PFSK-1 (cell line): Measurements from ENCODE around the gene TEX53.

Experiments
- FOXP2 ChIP-seq: optimal IDR thresholded peaks from 2 replicates; pipeline ENCODE3; 2011; ENCODE audit warnings: borderline replicate concordance, control low read depth, inconsistent platforms; ENCODE audit not compliant: insufficient read depth; ENCODE audit errors: extremely low read length, extremely low read depth
- POLR2AphosphoS5 ChIP-seq: IDR thresholded peaks from 2 replicates; pipeline ENCODE4 v1.6.1; 2012; ENCODE audit warnings: low read depth, mild to moderate bottlenecking, control low read depth, low read length, moderate library complexity
- SIN3A ChIP-seq: IDR thresholded peaks from 2 replicates; pipeline ENCODE4 v1.6.1; 2012; ENCODE audit warnings: mild to moderate bottlenecking, low read length, moderate library complexity, borderline replicate concordance; ENCODE audit not compliant: insufficient read depth
- TAF1 ChIP-seq: IDR thresholded peaks from 2 replicates; pipeline ENCODE4 v1.6.1; 2012; ENCODE audit warnings: low read length, control low read depth, borderline replicate concordance; ENCODE audit not compliant: insufficient read depth
- TF ChIP-seq, protein P1 (sequence below), 2 experiments: IDR thresholded peaks; 2 replicates each; pipeline versions ENCODE4 v1.6.1 to v1.8.0; 2011 to 2012; ENCODE audit warnings: low read depth in 2 of 2, low read length in 2 of 2, control low read depth in 1 of 2, inconsistent platforms in 1 of 2, mild to moderate bottlenecking in 1 of 2, moderate library complexity in 1 of 2; ENCODE audit not compliant: insufficient read depth in 1 of 2

TEX53 gene

DNA sequence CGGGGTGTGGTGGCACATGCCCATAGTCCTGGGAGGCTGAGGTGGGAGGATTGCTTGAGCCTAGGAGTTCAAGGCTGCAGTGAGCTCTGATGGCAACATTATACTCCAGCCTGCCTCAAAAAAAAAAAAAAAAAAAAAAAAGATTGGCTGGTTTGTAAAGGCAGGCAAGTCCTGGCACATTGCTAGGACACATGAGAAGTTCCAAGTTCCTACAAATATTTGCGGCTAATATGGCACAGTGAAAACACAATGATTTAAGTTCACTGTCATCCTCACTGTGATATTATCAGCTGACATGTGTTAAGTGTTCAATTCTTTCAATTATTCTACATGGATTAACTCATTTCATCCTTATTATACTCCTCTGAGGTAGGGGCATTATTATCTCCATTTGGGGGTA lies 26.4 kb downstream of the TEX53 start:
- TF ChIP-seq TAF1, result no peak
- TF ChIP-seq, protein P1, sequence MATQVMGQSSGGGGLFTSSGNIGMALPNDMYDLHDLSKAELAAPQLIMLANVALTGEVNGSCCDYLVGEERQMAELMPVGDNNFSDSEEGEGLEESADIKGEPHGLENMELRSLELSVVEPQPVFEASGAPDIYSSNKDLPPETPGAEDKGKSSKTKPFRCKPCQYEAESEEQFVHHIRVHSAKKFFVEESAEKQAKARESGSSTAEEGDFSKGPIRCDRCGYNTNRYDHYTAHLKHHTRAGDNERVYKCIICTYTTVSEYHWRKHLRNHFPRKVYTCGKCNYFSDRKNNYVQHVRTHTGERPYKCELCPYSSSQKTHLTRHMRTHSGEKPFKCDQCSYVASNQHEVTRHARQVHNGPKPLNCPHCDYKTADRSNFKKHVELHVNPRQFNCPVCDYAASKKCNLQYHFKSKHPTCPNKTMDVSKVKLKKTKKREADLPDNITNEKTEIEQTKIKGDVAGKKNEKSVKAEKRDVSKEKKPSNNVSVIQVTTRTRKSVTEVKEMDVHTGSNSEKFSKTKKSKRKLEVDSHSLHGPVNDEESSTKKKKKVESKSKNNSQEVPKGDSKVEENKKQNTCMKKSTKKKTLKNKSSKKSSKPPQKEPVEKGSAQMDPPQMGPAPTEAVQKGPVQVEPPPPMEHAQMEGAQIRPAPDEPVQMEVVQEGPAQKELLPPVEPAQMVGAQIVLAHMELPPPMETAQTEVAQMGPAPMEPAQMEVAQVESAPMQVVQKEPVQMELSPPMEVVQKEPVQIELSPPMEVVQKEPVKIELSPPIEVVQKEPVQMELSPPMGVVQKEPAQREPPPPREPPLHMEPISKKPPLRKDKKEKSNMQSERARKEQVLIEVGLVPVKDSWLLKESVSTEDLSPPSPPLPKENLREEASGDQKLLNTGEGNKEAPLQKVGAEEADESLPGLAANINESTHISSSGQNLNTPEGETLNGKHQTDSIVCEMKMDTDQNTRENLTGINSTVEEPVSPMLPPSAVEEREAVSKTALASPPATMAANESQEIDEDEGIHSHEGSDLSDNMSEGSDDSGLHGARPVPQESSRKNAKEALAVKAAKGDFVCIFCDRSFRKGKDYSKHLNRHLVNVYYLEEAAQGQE (IDR thresholded peaks at IDR 0.05; ENCODE audit: insufficient read depth in 1 of 2, low read depth in 2 of 2, low read length in 2 of 2), result no peak
- TF ChIP-seq FOXP2, result no peak
- TF ChIP-seq SIN3A, result no peak
- TF ChIP-seq POLR2AphosphoS5, result no peak

DNA sequence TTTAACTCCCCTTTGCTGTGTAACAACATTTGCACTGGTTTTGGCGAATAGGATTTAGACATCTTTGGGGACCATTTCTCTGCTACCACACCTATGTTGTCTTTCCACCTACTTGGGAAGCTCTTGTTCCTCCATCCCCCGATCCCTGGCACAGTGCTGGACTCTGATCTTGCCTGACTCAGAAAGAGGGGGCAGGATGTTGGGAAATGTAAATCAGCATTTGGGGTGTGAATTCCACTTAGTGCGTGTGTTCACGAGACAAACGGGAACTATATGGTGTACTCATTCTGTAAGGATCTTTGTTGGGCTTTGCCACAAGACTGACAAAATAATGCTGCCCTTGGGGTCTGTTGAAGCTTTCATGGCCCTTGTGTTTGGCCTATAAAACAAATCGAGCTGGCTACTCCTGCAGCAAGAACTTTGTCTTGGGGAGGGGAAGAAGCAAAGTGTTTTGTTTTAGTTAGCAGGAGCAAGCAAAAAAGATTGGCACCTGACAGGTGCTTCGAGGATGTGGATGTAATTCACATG lies 28.0 kb downstream of the TEX53 start:
- no peak for TF ChIP-seq TAF1
- no peak for TF ChIP-seq FOXP2
- no peak for TF ChIP-seq POLR2AphosphoS5
- no peak for TF ChIP-seq SIN3A
- TF ChIP-seq, protein P1 (IDR thresholded peaks at IDR 0.05; ENCODE audit: insufficient read depth in 1 of 2, low read depth in 2 of 2, low read length in 2 of 2), result no peak

DNA sequence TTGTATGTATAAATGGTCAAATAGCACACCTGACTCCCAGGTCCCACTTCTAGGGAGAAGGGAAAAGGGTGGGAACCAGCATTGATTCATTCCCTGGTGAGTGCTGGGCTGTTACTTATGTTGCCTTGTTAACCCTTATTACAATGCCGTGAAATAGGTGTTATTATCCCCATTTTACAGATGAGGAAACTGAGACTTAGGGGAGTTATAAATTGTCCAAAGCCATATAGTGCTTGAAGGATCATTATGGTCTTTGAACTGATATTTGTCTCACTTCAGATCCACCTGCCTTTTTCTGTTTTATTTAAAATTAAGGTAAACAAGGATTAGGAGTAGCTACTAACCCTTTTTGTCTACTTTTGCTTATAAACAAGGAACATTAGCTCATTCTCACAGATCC lies 30.1 kb downstream of the TEX53 start:
- TF ChIP-seq SIN3A, result no peak
- no peak for TF ChIP-seq TAF1
- TF ChIP-seq POLR2AphosphoS5, result no peak
- TF ChIP-seq, protein P1 (IDR thresholded peaks at IDR 0.05; ENCODE audit: insufficient read depth in 1 of 2, low read depth in 2 of 2, low read length in 2 of 2), result no peak
- no peak for TF ChIP-seq FOXP2

DNA sequence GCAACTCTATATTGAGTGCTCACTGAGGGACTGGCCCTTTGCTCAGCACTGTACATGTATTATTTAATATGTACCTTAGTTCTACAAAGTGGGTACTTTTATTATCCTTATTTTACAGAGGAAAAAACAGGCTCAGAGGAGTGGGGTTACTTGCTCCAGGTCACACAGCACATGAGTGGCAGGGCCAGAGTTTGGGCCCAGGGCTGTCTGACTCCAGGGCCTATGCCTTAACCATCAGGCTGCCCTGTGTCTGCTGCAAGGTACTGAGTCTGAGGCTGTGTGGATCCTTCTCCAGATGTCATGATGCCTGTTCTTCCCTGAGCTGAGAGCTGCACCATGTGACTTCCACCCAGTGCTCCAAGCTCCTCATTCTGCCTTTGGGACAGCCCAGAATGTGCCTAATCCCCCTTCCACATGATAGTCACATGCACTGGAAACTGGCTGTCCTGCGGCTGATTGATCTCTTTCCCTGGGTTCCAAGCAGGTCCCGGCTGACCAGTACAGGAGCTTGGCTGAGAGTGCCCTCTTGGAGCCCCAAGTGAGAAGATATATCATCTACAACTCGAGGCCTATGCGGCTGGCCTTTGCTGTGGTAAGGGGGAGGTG lies 31.1 kb downstream of the TEX53 start:
- TF ChIP-seq TAF1 (no peak), POLR2AphosphoS5 (no peak), SIN3A (no peak), FOXP2 (no peak)
- TF ChIP-seq, protein P1 (IDR thresholded peaks at IDR 0.05; ENCODE audit: insufficient read depth in 1 of 2, low read depth in 2 of 2, low read length in 2 of 2), result no peak
